GM18508 (cell line): ENCODE results near the gene GPATCH8.

Experiments used
- ATAC-seq: cut with Tn5 transposase; IDR thresholded peaks from one replicate; pipeline ENCODE4 v1.9.1; 2021; ENCODE audit warnings: moderate number of reproducible peaks; ENCODE audit not compliant: insufficient read depth, unreplicated experiment

GPATCH8 gene

DNA sequence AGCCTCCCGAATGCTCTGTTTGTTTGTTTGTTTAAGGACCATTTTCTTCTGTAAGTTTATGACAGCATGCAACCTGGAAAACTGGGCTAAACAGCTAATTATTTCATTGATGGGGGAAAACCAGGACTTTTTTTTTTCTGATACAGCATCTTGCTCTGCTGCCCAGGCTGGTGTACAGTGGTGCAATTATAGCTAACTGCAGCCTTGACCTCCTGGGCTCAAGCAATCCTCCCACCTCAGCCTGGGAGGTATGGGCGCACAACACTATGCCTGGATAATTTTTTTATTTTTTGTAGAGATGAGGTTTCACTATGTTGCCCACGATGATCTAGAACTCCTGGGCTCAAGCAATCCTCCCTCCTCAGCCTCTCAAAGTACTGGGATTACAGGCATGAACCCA, 37.3 kb downstream of the GPATCH8 start:
- no peak for ATAC-seq

DNA sequence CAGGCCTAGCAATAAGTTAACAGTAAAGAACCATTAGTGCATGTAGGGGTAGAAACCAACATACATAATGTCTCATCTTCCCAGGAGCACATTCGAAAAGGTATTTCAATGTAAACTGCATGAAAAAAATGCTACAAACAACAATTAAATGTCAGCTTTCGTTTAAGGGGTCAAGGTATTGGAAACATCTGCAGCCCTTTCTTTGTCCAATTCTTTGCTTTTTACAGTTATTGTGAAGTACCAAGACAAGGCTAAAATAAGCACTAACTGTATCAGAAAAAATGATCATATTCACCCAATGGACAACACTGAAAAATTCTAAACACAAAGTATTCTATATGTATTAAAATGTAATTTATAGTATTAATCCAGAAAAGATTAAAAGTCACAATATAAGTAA, 37.9 kb downstream of the GPATCH8 start:
- ATAC-seq = no peak

DNA sequence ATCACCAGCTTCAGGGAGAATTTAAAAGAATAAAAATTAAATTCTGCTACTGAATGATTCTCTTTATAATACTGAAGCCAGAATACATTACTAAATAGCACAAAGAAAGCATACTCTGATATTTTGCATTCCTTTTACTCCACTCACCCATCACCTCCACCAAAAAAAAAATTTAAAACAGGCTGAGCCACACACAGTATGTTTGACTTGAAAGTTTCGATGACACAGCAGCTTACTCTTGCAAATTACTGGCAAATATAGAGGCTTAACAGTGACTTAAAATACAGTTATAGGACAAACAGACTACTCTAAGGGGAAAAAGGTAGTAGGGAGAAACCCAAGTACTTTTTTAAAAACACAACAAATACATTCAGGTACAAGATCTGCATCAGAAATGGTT, 39.2 kb downstream of the GPATCH8 start:
- no peak for ATAC-seq

DNA sequence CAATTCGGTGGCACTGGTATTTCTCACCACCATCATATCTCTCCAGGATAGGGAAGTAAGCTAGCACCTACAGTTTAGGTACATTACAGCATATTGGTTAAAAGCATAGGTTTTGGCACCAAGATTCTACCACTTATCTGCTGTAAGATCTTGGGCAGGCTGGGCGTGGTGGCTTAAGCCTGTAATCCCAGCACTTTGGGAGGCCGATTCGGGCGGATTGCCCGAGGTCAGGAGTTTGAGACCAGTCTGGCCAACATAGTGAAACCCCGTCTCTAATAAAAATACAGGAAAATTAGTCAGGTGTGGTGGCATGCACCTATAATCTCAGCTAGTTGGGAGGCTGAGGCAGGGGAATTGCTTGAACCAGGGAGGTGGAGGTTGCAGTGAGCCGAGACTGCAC, 51.4 kb downstream of the GPATCH8 start:
- no peak for ATAC-seq

DNA sequence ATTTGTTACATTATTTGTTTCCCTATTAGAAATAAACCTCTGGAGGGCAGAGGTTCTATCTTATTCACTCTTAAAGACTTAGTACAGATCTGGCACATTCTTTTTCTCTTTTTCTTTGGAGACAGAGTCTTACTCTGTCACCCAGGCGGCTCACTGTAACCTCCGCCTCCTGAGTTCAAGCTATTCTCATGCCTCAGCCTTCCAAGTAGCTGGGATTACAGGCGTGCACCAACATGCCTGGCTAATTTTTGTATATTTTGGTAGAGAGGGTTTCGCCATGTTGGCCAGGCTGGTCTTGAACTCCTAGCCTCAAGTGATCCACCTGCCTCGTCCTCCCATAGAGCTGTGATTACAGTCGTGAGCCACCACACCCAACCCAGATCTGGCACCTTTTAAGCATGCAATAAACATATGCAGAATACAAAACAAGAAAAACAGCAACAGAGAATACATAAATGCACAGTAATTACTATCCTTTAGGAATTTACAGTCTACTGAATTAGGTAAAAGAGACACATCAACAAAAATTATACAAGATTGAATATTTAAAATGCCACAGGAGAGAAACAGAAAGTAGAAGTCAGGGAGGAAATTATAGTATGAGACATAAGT, 52.1 kb downstream of the GPATCH8 start:
- no peak for ATAC-seq

DNA sequence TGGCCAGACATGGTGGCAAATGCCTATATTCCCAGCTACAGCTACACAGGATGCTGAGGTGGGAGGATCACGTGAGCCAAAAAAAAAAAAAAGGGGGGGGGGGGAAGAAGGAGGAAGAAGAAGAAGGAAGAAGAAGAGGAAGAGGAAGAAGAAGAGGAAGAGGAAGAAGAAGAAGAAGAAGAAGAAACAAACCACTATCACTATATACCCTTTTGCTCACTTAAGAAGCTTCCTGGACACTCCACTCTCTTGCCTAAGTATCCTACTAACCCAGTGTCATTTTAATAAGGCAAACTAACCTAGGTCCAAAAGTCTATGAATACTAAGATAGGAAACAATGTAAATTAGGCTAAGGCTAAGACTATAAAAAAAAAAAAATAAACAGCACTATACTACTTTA, 54.8 kb downstream of the GPATCH8 start:
- no peak for ATAC-seq

DNA sequence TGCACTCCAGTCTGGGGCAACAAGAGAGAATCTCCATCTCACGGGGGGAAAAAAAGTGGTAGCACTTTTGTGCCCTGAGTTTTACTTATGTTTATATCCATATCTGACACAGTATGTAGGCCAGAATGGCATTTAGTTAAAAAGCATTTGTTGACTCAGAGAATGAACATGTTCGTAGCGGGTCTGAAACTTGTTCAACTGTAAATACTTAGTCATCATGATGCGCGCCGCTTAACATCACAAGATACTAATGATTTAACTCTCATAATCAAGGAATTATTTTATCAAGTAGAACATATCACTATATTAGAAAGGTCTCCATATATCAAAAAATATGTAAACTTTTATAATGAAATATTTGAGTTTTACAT, 58.5 kb downstream of the GPATCH8 start:
- ATAC-seq = no peak

DNA sequence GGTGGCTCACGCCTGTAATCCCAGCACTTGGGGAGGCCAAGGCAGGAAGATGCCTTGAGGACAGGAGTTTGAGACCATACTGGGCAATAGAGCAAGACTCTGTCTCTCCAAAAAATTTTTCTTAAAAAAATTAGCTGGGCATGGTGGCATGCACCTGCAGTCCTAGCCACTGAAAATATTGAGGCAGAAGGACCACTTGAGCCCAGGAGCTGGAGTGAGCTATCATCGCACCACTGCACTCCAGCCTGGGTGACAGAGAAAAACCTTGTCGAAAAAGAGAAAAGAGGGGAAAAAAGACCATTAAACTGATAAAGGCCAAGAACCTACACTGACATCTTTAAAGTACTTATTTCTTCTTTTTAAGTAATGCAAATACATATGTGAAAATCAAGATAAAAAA, 60.4 kb downstream of the GPATCH8 start:
- no peak for ATAC-seq

DNA sequence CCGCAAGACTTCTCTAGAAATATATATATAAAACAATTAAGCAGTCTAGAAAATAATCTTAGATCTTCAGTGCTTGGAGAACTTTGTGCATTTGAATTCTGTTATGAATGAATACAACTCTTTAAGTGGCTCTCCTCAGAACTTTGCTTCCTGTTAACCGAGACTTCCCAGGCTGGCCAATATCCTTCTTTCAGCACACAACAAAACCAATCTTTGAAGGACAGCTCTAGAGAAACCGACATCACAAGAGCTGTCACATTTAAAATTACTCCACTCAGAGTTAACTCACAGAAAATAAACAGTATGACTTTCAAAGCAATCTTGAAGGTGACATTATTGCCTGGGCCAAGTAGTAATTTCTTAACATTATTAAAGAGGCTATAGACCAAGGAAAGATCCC, 64.0 kb downstream of the GPATCH8 start:
- no peak for ATAC-seq

DNA sequence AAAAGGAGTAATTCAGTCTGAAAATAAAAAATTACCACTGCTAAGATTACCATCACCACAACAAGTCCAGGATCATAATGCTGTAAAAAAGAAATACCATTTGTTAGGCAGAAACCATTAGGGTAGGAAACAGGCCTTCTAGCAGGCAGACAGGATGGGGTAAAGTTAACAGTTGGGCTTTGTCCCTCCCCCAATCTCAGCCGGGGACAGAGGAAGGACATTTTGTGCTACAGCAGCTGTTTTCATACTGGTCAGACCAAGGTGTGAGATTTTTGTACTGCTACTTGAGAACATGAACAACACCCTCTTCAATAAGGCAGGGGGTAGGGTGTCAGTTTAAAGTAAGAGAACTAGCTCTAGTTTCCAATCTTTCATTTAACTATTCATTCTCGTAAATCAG, 64.6 kb downstream of the GPATCH8 start:
- ATAC-seq = no peak

DNA sequence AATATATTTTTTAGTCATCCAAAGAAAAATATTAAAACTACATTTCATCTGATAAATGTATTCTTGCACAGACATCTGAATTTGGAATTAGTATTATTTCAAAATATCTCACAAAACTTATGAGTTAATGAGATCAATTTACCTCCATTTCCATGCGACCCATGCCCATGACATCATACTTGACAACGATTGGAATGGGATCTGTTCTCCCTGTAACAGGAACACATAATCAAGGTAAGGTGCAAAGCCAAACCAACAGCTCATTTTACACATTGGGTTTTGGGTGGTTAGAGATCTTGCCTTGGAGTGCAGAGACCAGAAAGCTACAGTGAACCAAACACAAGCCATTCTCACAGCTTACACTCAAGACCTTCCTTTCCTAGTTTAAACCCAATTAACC, 66.9 kb downstream of the GPATCH8 start:
- ATAC-seq = no peak

DNA sequence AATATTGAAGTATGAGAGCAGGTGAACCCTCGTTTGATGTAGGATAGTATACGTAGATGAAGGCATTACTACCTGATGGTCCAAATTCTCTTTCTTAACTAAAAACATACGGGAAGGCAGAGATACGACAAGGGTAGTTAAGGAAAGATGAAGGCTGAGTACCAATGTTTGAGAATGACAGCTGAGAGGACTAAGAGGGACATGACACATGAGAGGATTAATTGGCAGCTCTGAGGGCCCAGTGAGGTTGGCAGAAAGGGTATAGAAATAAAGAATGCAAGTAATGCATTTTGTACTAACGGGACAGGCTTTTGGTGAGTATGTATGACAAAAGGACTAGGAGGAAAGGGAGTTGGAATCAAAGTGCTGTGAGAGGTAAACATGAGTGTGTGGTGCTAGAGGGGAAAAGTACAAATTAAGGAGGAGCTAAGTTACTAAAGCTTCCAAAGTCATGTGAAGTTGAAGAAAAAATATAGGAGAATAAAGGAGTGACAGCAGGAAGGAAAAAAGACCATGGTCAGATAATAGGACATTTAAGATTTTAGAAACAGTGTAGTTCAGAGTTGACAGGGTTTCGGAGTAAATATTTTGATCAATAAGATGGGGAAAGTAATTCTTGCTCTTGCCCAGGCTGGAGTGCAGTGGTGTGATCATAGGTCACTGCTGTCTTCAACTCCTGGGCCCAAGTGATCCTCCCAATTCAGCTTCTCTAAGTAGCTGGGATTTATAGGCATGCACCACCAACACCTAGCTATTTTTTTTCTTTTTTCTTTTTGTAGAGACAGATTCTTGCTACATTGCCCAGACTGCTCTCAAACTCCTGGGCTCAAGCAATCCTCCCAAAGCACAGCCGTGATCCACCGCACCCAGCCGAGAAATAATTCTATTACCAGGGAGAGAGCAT, 70.7 kb downstream of the GPATCH8 start:
- no peak for ATAC-seq

DNA sequence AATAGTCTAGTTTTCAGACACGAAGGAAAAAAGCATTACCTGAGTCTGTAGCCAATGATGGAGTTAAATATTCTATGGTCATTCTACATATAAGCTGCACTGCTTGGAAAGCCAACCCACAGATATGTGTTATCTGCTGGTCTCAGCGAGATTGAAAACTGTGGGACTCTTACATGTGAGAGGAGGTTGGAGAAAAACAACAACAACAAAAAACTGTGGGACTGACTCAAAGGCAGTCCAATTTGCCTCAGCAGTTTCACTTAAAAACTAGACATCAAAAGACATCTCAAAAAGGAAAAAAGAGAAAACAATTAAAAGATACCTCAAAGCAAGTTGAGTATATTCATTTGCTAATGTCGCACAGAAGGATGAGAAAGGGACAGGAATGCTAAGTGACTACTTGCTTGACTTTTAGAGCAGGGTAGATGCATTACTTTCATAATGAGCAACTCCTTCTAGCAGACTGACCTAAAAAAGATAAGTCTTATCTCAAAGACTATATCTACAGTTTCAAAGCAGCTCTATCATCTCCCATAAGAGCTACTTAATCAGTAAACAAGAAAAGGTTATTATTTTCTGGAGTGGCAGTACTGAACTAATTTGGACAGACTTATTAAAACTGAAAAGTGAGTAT, 78.3 kb downstream of the GPATCH8 start:
- ATAC-seq = no peak

DNA sequence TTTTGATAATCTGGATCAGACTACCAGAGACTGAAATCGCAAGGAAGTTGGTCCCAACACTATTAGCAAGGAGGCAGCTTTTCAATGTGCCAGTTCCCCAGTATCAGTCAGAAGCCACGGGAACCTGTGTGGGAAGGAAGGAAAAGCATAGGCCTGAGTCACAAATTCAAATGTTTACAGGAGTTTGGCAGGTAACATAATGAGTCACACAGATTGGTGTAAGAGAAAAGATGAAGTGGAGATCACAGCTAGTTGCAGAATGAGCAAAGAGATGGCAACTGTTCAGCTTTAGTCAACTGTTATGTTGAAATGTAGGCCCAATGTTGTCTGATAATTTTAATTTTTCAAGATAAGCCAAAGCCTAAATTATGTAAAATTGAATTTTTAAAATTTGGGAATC, 85.7 kb downstream of the GPATCH8 start:
- ATAC-seq = no peak

DNA sequence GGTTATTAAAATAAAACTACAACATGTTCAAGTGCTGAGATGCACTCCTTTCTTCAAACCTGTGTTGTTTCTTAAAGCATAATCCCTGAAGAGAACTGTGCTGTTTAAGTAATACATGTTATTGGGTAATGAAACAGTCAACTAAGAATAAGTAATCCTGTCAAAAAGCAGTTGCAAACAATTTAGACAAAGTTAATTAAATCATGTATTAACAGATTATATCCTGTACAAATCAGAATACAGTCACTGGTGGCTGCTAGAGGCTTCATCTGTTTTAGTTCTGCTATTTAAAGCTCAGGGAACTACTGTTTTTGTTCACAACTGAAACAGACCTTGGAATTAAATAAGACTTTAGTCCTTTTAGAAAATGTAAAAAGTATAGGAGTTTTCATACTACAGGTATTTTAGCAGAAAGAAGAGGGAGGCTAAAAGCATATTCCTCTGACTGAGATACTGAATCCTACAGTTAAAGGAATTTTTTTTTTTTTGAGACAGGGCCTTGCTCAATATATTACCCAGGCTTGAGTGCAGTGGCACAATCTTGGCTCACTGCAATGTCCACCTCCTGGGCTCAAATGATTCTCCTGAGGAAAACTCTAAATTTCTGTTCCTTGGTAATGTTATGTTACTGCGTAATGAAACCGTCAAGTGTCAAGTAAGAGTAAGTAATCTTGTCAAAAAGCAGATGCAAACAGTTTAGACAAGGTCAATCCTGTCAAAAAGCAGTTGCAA, 86.5 kb downstream of the GPATCH8 start:
- no peak for ATAC-seq

DNA sequence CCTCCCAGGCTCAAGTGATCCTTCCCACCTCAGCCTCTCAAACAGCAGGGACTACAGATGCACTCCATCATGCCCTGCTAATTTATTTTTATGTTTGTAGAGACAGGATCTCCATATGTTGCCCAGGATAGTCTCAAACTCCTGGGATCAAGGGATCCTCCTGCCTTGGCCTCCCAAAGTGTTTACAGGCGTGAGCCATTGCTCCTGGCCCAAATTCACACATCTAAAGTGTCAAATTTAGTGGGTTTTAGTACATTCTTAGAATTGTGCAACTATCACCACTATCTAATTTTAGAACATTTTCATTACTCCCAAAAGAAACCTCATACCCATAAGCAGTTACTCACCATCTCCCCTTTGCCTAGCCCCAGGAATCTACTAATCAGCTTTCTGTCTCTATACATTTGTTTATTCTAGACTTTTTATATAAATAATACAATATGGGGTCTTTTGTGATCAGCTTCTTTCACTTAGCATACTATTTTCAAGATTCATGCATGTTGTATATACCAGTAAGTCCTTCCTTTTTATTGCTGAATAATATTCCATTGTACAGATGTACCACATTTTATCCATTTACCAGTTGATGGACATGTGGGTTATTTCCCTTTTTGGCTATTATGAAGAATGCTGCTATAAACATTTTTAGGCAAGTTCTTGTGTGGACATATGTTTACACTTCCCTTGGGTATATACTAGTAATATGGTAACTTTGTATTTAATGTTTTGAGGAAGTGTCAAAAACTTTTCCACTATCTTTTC, 88.6 kb downstream of the GPATCH8 start:
- no peak for ATAC-seq

DNA sequence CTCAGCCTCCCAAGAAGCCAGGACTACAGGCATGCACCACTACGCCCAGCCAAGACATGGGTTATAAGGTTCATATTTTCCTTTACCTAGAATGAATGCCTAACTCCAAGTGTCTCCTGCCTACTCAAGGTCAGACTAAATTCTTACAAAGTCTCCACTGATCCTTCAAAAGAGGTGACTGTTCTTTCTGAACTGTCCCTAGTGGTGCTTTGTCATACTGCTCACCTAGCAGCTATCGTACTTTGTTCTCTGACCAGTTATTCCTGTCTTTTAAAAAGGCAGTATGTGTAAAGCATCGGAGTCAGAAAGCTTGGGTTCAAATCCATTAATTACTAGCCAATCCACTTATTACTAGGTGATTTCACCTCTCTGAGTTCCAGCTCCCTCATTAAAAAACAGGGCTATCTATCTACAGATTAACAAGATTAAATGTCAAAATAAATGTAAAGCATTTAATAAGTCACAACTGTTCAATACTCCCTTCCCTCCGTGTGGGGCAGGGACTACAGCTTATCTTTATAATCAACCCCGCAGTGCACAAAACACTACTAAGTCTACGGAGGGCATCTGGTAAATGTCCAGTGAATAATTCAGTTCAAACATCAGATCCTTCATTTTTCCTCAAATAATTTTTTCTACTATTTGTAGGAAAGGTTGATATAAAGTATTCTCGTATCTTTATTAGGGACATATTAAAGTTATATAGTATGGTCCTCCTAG, 93.7 kb downstream of the GPATCH8 start:
- no peak for ATAC-seq

DNA sequence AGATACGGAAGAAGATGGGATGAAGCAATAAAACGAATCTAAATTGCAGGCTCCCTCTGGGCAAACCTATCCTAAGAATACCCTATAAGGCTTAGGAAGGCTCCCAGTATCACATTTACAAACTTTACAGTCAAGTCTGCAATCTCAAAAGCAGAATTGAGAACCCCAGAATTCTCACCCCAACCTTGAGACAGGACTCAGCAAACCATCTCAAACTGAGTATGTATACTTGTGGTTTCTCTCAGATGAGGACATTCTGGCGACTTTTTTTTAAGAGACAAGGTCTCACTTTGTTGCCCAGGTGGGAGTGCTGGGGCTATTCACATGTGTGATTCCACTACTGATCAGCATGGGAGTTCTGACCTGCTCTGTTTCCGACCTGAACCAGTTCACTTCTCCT, 94.4 kb downstream of the GPATCH8 start:
- ATAC-seq = no peak

DNA sequence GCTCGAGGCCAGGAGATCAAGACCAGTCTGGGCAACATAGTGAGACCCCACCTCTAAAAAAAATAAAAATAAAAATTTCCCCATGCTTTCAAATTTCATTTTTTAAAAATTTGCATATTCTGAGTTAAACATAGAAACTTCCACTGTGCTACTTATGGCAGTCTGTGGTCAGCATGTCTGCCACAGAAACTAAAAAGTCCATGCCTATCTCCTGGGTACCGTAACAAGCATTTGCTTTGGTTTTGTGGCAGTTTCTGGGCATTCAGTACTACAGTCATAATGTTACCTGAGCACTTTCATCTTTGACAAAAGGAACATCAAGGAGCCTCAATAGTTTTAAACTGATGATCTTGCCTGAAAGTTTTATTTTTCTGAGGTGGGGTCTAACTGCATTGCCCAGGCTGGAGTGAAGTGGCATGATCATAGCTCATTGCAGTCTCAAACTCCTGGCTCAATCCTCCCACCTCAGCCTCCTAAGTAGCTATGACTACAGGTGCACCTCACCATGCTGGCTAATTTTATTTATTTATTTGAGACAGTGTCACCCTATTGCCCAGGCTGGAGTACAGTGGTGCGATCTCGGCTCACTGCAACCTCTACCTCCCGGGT, 100.5 kb downstream of the GPATCH8 start:
- peak; percentile 65 for ATAC-seq
